Astrocyte of the cerebellum (primary cell): ENCODE results near the gene APP.

ENCODE experiments used
- DNase-seq: peaks from one replicate; pipeline ENCODE4 v3.0.0-alpha.2; 2011; ENCODE audit warnings: low read depth
- H3K4me3 ChIP-seq: 2 replicates; pipeline ENCODE4 v1.5.1; 2011; ENCODE audit warnings: mild to moderate bottlenecking, low read depth, low read length, moderate library complexity
- in situ Hi-C: cut with HindIII; loops from 2 replicates; pipeline ENCODE4 v1.10.0; 2017; ENCODE audit warnings: low sequenced_read_pairs
- TF ChIP-seq, protein P1 (sequence below): IDR thresholded peaks from 2 replicates; pipeline ENCODE4 v1.5.1; 2012; ENCODE audit warnings: low read length, low read depth, moderate library complexity, mild to moderate bottlenecking; ENCODE audit errors: missing control alignments

APP gene

DNA sequence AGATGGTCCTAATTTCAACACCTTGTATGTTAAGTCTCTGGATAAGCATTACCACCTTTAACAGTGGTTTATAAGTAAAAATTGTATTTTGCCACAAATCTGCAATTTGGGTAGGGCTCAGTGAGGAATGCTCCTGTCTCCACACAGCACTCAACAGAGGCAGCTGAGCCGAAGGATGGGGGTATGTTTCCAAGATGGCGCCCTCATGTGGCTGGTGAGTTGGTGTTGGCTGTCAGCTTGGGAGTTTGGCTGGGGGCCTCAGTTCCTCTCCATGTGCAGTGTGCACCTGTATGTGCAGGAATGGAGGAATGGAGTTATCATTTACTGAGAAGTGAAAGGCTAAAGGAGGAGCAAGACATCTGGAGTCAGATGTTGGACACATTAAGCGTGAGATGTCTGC lies 299.0 kb downstream of the APP start:
- no peak for DNase-seq
- TF ChIP-seq, protein P1, sequence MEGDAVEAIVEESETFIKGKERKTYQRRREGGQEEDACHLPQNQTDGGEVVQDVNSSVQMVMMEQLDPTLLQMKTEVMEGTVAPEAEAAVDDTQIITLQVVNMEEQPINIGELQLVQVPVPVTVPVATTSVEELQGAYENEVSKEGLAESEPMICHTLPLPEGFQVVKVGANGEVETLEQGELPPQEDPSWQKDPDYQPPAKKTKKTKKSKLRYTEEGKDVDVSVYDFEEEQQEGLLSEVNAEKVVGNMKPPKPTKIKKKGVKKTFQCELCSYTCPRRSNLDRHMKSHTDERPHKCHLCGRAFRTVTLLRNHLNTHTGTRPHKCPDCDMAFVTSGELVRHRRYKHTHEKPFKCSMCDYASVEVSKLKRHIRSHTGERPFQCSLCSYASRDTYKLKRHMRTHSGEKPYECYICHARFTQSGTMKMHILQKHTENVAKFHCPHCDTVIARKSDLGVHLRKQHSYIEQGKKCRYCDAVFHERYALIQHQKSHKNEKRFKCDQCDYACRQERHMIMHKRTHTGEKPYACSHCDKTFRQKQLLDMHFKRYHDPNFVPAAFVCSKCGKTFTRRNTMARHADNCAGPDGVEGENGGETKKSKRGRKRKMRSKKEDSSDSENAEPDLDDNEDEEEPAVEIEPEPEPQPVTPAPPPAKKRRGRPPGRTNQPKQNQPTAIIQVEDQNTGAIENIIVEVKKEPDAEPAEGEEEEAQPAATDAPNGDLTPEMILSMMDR, result peak; percentile 30
- no peak overlapping the region for H3K4me3 ChIP-seq
- in situ Hi-C loops, result no loop called here

DNA sequence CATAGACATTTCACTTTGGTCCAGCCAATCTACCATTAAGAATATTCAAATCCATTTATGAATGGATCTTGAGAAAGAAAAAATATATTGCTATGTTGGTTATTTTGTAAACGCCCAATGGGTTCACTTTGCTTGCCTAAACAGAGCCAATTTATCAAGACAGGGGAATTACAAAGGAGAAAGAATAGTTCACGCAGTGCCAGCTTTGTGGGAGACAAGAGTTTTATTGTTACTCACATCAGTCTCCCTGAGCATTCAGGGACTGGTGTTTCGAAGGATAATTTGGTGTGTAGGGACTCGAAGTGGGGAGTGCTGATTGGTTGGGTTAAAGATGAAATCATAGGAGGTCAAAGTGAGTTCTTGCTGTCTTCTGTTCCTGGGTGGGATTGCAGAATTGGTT lies 300.5 kb downstream of the APP start:
- in situ Hi-C loops, result no loop called here
- TF ChIP-seq, protein P1, result no peak
- H3K4me3 ChIP-seq, result no peak overlapping the region
- no peak for DNase-seq

DNA sequence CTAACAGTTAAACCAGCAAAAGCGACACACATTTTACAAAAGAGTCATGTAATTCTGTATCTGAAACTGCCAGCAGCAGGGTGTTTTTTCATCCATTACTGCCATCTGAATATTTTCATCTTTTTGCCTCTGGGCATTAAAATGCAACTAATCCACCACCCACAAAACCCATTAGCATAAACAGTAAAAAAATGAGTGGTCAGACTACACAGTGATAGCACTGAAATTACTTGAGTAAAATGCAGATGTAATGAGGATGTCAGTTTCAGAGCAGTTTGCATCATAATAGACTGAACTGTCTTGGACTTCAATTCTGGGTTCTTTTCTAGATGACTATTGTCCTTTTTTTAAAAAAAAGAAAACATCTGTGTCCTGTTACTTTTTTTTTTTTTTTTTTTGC lies 303.5 kb downstream of the APP start:
- DNase-seq, result no peak
- in situ Hi-C loops, result no loop called here
- H3K4me3 ChIP-seq, result no peak overlapping the region
- TF ChIP-seq, protein P1, result no peak

DNA sequence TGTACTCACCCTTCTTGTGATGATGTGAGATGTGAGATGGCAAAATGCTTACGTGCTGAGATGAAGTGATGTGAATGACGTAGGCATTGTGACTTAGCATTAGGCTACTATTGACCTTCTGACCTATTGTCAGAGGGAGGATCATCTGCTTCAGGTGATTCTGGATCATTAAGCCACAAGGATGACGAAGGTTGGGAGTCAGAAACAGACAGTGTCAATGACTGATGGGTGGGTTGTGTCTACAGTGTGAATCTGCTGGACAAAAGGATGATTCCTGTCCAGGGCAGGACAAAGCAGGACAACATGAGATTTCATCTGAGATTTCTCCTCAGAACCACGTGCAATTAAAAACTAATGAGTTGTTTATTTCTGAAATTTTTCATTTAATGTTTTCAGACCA lies 306.8 kb downstream of the APP start:
- no peak for DNase-seq
- in situ Hi-C loops, result no loop called here
- no peak overlapping the region for H3K4me3 ChIP-seq
- TF ChIP-seq, protein P1, result no peak

DNA sequence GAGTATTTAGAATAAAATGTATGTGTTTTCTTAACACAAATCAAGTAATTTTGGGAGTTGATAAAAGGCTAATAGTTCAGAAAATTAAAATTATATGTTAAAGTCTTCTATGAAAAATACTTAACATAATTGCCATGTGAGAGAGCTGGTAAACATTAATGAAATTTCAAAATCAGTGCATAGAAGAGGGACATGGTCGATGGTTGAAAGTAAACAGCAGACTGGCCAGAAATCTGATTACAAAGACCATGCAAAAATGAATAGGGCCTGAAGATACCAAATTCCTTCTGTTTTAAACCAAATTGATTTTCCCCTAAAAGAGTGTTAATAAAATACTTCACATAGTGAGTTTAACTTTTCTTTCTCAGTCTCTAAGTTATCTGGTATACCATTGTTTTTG lies 307.5 kb downstream of the APP start:
- DNase-seq, result no peak
- TF ChIP-seq, protein P1, result no peak
- H3K4me3 ChIP-seq, result no peak overlapping the region
- in situ Hi-C loops, result no loop called here

DNA sequence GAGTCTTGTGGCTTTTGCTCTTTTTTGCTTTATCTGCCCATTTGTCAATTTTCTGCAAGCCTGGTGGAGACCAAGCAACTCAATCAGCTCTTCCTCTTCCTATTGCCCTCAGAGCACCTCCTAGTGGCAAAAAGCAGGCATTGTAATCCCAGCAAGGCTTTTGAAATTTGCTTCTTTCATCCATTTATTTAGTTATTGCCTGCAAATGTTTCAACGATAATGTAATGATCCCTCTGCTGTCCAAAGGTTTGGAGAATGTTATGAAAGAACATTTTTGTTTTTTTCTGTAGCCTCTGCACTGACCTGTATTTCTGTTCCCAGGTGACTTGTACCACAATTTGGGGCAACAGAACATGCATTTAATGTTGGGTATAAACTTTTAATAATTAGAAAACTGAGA lies 308.0 kb downstream of the APP start:
- in situ Hi-C loops, result no loop called here
- peak; percentile 19 for DNase-seq
- TF ChIP-seq, protein P1, result peak; percentile 94
- no peak overlapping the region for H3K4me3 ChIP-seq

DNA sequence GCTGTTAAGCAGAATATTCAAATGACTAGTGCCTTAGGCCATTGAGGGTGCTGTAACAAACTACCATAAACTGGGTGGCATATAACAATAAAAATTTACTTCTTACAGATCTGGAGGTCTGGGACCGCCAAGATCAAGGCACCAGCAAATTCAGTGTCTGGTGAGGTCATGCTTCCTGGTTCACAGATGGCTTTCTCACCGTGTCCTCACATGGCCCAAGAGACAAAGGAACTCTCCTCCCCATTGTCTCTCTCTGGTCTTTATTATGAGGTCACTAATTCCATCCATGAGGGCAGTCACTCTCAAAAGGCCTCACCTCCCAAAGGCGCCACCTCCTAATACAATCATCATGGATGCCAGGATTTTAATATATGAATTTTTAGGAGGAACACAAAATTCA lies 308.5 kb downstream of the APP start:
- TF ChIP-seq, protein P1, result no peak
- DNase-seq, result no peak
- no peak overlapping the region for H3K4me3 ChIP-seq
- in situ Hi-C loops, result no loop called here
